ENCODE data around the gene IGSF9.
"Not testable (repeated sequence)": the region's sequence is repeated elsewhere in the genome, so short reads cannot be mapped to it uniquely, and the experiment has no call there.

Gene IGSF9

GRCh38 chr1:159917533-159918351 is 27.7 kb downstream of the IGSF9 start:
- no peak for DNase-seq

GRCh38 chr1:159916242-159917051 is 29.0 kb downstream of the IGSF9 start:
- no peak for DNase-seq

GRCh38 chr1:159915571-159916241 is 29.7 kb downstream of the IGSF9 start:
- no peak for DNase-seq

- no peak for DNase-seq
These were observed 31.0 kb downstream of the IGSF9 start for GRCh38 chr1:159914252-159915018.

GRCh38 chr1:159913451-159914192 is 31.8 kb downstream of the IGSF9 start:
- no peak for DNase-seq

GRCh38 chr1:159911326-159912070 is 33.9 kb downstream of the IGSF9 start:
- DNase-seq, result no peak

- no peak for DNase-seq
These were observed 37.1 kb downstream of the IGSF9 start for GRCh38 chr1:159908031-159908940.

GRCh38 chr1:159906960-159907359 is 38.5 kb downstream of the IGSF9 start:
- no peak for DNase-seq

- not testable (repeated sequence) for DNase-seq
These were observed 41.4 kb downstream of the IGSF9 start for GRCh38 chr1:159904036-159904435.

- DNase-seq, result peak; percentile 70
These were observed 42.9 kb downstream of the IGSF9 start for GRCh38 chr1:159902541-159902940.

GRCh38 chr1:159900755-159901360 is 44.6 kb downstream of the IGSF9 start:
- no peak for DNase-seq

- peak; percentile 74 for DNase-seq
These were observed 45.2 kb downstream of the IGSF9 start, which contains the start of gene CFAP45 for GRCh38 chr1:159900086-159900680. CFAP45 (minus strand) TSS chr1:159900165; CDS start chr1:159900098, 67 bp downstream.

GRCh38 chr1:159899634-159900033 is 45.8 kb downstream of the IGSF9 start:
- not testable (repeated sequence) for DNase-seq

- no peak for DNase-seq
These were observed 46.9 kb downstream of the IGSF9 start for GRCh38 chr1:159898527-159898926.

- DNase-seq, result peak; percentile 74
These were observed 47.5 kb downstream of the IGSF9 start for GRCh38 chr1:159897962-159898361.

- no peak for DNase-seq
These were observed 48.9 kb downstream of the IGSF9 start for GRCh38 chr1:159896546-159896930.

- DNase-seq, result peak; percentile 32
These were observed 49.4 kb downstream of the IGSF9 start for GRCh38 chr1:159895836-159896545.

GRCh38 chr1:159895286-159895685 is 50.1 kb downstream of the IGSF9 start:
- no peak for DNase-seq
